Non-pigmented ciliary epithelial cell (primary cell): ENCODE results near the gene GSTA1.
"Not testable (repeated sequence)": the region's sequence is repeated elsewhere in the genome, so short reads cannot be mapped to it uniquely, and the experiment has no call there.

Source experiments
- DNase-seq: peaks from one replicate; pipeline ENCODE4 v3.0.0-alpha.2; 2010; ENCODE audit warnings: low read depth

GSTA1 gene

GRCh38 chr6:52803668-52804255 is at the start of gene GSTA1:
GSTA1 (minus strand) TSS chr6:52803816; CDS start chr6:52799267, 4,549 bp downstream.
- DNase-seq, result not testable (repeated sequence)

GRCh38 chr6:52849137-52849536 is 45.5 kb upstream of the GSTA1 start:
- DNase-seq, result no peak

- DNase-seq, result no peak
Observed at GRCh38 chr6:52846002-52846401, 42.4 kb upstream of the GSTA1 start.

GRCh38 chr6:52843605-52844004 is 40.0 kb upstream of the GSTA1 start:
- DNase-seq, result no peak

- no peak for DNase-seq
Observed at GRCh38 chr6:52840763-52841585, 37.4 kb upstream of the GSTA1 start, which contains the start of gene GSTA5. GSTA5 (minus strand) TSS chr6:52840813.

- DNase-seq, result no peak
Observed at GRCh38 chr6:52839124-52840055, 35.8 kb upstream of the GSTA1 start.

GRCh38 chr6:52834481-52834880 is 30.9 kb upstream of the GSTA1 start:
- no peak for DNase-seq

GRCh38 chr6:52830869-52831268 is 27.3 kb upstream of the GSTA1 start:
- DNase-seq, result not testable (repeated sequence)

GRCh38 chr6:52829046-52829817 is 25.6 kb upstream of the GSTA1 start:
- DNase-seq, result no peak

GRCh38 chr6:52828621-52829020 is 25.0 kb upstream of the GSTA1 start:
- not testable (repeated sequence) for DNase-seq

GRCh38 chr6:52827073-52827783 is 23.6 kb upstream of the GSTA1 start:
- not testable (repeated sequence) for DNase-seq

GRCh38 chr6:52826513-52826912 is 22.9 kb upstream of the GSTA1 start:
- no peak for DNase-seq

GRCh38 chr6:52825900-52826459 is 22.4 kb upstream of the GSTA1 start:
- not testable (repeated sequence) for DNase-seq

GRCh38 chr6:52825270-52825793 is 21.7 kb upstream of the GSTA1 start:
- not testable (repeated sequence) for DNase-seq

- no peak for DNase-seq
Observed at GRCh38 chr6:52821842-52822241, 18.2 kb upstream of the GSTA1 start.

GRCh38 chr6:52820198-52820597 is 16.6 kb upstream of the GSTA1 start:
- no peak for DNase-seq

- DNase-seq, result no peak
Observed at GRCh38 chr6:52815167-52816092, 11.8 kb upstream of the GSTA1 start.

- DNase-seq, result not testable (repeated sequence)
Observed at GRCh38 chr6:52814545-52814944, 10.9 kb upstream of the GSTA1 start.

- not testable (repeated sequence) for DNase-seq
Observed at GRCh38 chr6:52809777-52810176, 6.2 kb upstream of the GSTA1 start.
